ENCODE measurements around the gene NECTIN3. TPM values are rescaled to one million over a fixed set of nuclear protein-coding genes. Genes with fewer than 3 reads are reported as not detected.

Gene NECTIN3
- polyA plus RNA-seq, 2 of the 4 experiments (the other 2 are of a cell fraction), result 29.8 to 38.4 TPM

GRCh38 chr3:111152496-111152895 is 80.9 kb downstream of the NECTIN3 start:
- DNase-seq (ENCODE audit: low read depth in 1 of 2, low spot score in 1 of 2) (no peak), ATAC-seq (no peak), FAIRE-seq (no peak)
- ChIA-PET POLR2A (no interaction called here), CTCF (no interaction called here)
- TF ChIP-seq, protein P1, sequence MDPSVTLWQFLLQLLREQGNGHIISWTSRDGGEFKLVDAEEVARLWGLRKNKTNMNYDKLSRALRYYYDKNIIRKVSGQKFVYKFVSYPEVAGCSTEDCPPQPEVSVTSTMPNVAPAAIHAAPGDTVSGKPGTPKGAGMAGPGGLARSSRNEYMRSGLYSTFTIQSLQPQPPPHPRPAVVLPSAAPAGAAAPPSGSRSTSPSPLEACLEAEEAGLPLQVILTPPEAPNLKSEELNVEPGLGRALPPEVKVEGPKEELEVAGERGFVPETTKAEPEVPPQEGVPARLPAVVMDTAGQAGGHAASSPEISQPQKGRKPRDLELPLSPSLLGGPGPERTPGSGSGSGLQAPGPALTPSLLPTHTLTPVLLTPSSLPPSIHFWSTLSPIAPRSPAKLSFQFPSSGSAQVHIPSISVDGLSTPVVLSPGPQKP (IDR thresholded peaks at IDR 0.05; ENCODE audit: low read depth, low read length), result no peak
- TF ChIP-seq, protein P2, sequence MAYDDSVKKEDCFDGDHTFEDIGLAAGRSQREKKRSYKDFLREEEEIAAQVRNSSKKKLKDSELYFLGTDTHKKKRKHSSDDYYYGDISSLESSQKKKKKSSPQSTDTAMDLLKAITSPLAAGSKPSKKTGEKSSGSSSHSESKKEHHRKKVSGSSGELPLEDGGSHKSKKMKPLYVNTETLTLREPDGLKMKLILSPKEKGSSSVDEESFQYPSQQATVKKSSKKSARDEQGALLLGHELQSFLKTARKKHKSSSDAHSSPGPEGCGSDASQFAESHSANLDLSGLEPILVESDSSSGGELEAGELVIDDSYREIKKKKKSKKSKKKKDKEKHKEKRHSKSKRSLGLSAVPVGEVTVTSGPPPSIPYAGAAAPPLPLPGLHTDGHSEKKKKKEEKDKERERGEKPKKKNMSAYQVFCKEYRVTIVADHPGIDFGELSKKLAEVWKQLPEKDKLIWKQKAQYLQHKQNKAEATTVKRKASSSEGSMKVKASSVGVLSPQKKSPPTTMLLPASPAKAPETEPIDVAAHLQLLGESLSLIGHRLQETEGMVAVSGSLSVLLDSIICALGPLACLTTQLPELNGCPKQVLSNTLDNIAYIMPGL (CRISPR knock-in tag; IDR thresholded peaks at IDR 0.05; ENCODE audit: borderline replicate concordance), result no peak
- TF ChIP-seq EP300 (IDR thresholded peaks at IDR 0.05) (no peak), MYC (IDR thresholded peaks at IDR 0.05; ENCODE audit: borderline replicate concordance, low read length) (no peak), HEYL (CRISPR knock-in tag; IDR thresholded peaks at IDR 0.05) (no peak), NPAS2 (CRISPR knock-in tag; IDR thresholded peaks at IDR 0.05; ENCODE audit: borderline replicate concordance) (no peak), HOXA7 (CRISPR knock-in tag; IDR thresholded peaks at IDR 0.05) (no peak), CHD2 (IDR thresholded peaks at IDR 0.05; ENCODE audit: low read length, partially characterized antibody) (no peak), PHF8 (IDR thresholded peaks at IDR 0.05; ENCODE audit: borderline replicate concordance, low read depth) (no peak), HDAC2 (IDR thresholded peaks at IDR 0.05) (no peak), RARB (CRISPR knock-in tag; IDR thresholded peaks at IDR 0.05) (no peak), ZSCAN20 (CRISPR knock-in tag; IDR thresholded peaks at IDR 0.05) (no peak), SREBF2 (IDR thresholded peaks at IDR 0.05) (no peak), RNF2 (IDR thresholded peaks at IDR 0.05; ENCODE audit: borderline replicate concordance, low read depth) (no peak)
- TF ChIP-seq, protein P3, sequence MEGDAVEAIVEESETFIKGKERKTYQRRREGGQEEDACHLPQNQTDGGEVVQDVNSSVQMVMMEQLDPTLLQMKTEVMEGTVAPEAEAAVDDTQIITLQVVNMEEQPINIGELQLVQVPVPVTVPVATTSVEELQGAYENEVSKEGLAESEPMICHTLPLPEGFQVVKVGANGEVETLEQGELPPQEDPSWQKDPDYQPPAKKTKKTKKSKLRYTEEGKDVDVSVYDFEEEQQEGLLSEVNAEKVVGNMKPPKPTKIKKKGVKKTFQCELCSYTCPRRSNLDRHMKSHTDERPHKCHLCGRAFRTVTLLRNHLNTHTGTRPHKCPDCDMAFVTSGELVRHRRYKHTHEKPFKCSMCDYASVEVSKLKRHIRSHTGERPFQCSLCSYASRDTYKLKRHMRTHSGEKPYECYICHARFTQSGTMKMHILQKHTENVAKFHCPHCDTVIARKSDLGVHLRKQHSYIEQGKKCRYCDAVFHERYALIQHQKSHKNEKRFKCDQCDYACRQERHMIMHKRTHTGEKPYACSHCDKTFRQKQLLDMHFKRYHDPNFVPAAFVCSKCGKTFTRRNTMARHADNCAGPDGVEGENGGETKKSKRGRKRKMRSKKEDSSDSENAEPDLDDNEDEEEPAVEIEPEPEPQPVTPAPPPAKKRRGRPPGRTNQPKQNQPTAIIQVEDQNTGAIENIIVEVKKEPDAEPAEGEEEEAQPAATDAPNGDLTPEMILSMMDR (IDR thresholded peaks at IDR 0.05), result no peak
- H3K4me1 ChIP-seq, result peaks cover 7% of the 10 kb centered on the region; the same call in 1 of the 3 replicates
- H3K9me3 ChIP-seq, result no peaks in the 10 kb centered on the region
- H3K4me3 ChIP-seq, result no peak overlapping the region
- no peak overlapping the region for H3K27ac ChIP-seq
- WGBS (ENCODE audit: missing lambda C conversion rate), result 35% methylated on average over 1 of the region's 1 CpG
- no peak overlapping the region for H3K4me2 ChIP-seq

- 92% methylated on average over 2 of the region's 2 CpGs for WGBS (ENCODE audit: missing lambda C conversion rate)
- Histone ChIP-seq H3K4me3 (no peak overlapping the region), H3K27ac (no peak overlapping the region), H3K4me1 (peaks cover 3% of the 10 kb centered on the region; the same call in 1 of the 3 replicates), H3K9me3 (no peaks in the 10 kb centered on the region), H3K4me2 (no peak overlapping the region)
- ChIA-PET POLR2A (no interaction called here), CTCF (no interaction called here)
- TF ChIP-seq EHMT2 (IDR thresholded peaks at IDR 0.05; ENCODE audit: low read depth), result no peak
- TF ChIP-seq CHD2 (IDR thresholded peaks at IDR 0.05; ENCODE audit: low read length, partially characterized antibody), result no peak
- no peak for TF ChIP-seq RAD21 (conservative IDR thresholded peaks at IDR 0.05 in 1 of 2, IDR thresholded peaks at IDR 0.05 in 1 of 2)
- TF ChIP-seq, protein P4, sequence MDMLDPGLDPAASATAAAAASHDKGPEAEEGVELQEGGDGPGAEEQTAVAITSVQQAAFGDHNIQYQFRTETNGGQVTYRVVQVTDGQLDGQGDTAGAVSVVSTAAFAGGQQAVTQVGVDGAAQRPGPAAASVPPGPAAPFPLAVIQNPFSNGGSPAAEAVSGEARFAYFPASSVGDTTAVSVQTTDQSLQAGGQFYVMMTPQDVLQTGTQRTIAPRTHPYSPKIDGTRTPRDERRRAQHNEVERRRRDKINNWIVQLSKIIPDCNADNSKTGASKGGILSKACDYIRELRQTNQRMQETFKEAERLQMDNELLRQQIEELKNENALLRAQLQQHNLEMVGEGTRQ (IDR thresholded peaks at IDR 0.05), result no peak
- no peak for TF ChIP-seq SMC3 (IDR thresholded peaks at IDR 0.05)
- TF ChIP-seq FOSL2 (IDR thresholded peaks at IDR 0.05), result no peak
- no peak for TF ChIP-seq FOSL2 (CRISPR knock-in tag; IDR thresholded peaks at IDR 0.05)
- no peak for TF ChIP-seq PHF8 (IDR thresholded peaks at IDR 0.05; ENCODE audit: borderline replicate concordance, low read depth)
- no peak for TF ChIP-seq TFCP2L1 (CRISPR knock-in tag; IDR thresholded peaks at IDR 0.05)
- TF ChIP-seq RNF2 (IDR thresholded peaks at IDR 0.05; ENCODE audit: borderline replicate concordance, low read depth), result no peak
- TF ChIP-seq, protein P1 (IDR thresholded peaks at IDR 0.05; ENCODE audit: low read depth, low read length), result no peak
- no peak for TF ChIP-seq CHD4 (IDR thresholded peaks at IDR 0.05; ENCODE audit: borderline replicate concordance)
- TF ChIP-seq RCOR1 (IDR thresholded peaks at IDR 0.05; ENCODE audit: low read depth, low read length), result no peak
- TF ChIP-seq, protein P5, sequence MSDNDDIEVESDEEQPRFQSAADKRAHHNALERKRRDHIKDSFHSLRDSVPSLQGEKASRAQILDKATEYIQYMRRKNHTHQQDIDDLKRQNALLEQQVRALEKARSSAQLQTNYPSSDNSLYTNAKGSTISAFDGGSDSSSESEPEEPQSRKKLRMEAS (IDR thresholded peaks at IDR 0.05), result no peak
- no peak for TF ChIP-seq MAZ (IDR thresholded peaks at IDR 0.05; ENCODE audit: borderline replicate concordance, low read depth, low read length)
- no peak for DNase-seq (ENCODE audit: low read depth in 1 of 2, low spot score in 1 of 2)
- FAIRE-seq, result no peak
- ATAC-seq, result no peak
These were observed 84.9 kb downstream of the NECTIN3 start for GRCh38 chr3:111156517-111156916.
